A673 (cell line): ENCODE measurements around the gene AGRP. TPM values are rescaled to one million over a fixed set of nuclear protein-coding genes. Genes with fewer than 3 reads are reported as not detected.

Experiments
- BruUV-seq: library from RNA; stranded (reverse); fragments of 400-500 nt; replicated peaks from 2 replicates; lab custom pipeline; 2021; lab: Mats Ljungman, UMichigan
- CTCF ChIA-PET: fragments of 300-600 bp; sonication (Branson Sonifier 250); formaldehyde crosslinking; loops from one replicate; lab custom pipeline; 2022; ENCODE audit warnings: antibody characterized with exemption; lab: Charles Lee
- POLR2A ChIA-PET: fragments of 300-600 bp; sonication (Branson Sonifier 250); formaldehyde crosslinking; loops from one replicate; lab custom pipeline; 2022; ENCODE audit warnings: antibody characterized with exemption; ENCODE audit not compliant: low non-redundant PET; lab: Charles Lee
- DNase-seq: peaks from one replicate; pipeline ENCODE4 v3.0.0-alpha.2; 2015; ENCODE audit warnings: low spot score
- H3K27ac ChIP-seq: fragments of 200-600 bp; sonication (generic); 2 replicates; pipeline ENCODE4 v1.5.1; 2016; ENCODE audit warnings: mixed run types, low read depth, mild to moderate bottlenecking, mixed read lengths, antibody characterized with exemption, low read length; ENCODE audit not compliant: poor library complexity, severe bottlenecking
- H3K27me3 ChIP-seq: fragments of 200-600 bp; sonication (generic); replicated peaks from 2 replicates; pipeline ENCODE4 v1.6.1; 2017; ENCODE audit warnings: mixed run types, low read depth, mild to moderate bottlenecking, mixed read lengths, antibody characterized with exemption, low read length; ENCODE audit not compliant: insufficient read depth, poor library complexity
- H3K36me3 ChIP-seq: fragments of 200-600 bp; sonication (generic); 2 replicates; pipeline ENCODE4 v1.6.1; 2016; ENCODE audit warnings: mixed run types, mild to moderate bottlenecking, mixed read lengths, antibody characterized with exemption, low read length; ENCODE audit not compliant: insufficient read depth, poor library complexity, severe bottlenecking
- H3K4me1 ChIP-seq: fragments of 200-600 bp; sonication (generic); 2 replicates; pipeline ENCODE4 v1.6.1; 2017; ENCODE audit warnings: mixed run types, mild to moderate bottlenecking, mixed read lengths, antibody characterized with exemption, low read length; ENCODE audit not compliant: insufficient read depth, poor library complexity, severe bottlenecking
- H3K4me3 ChIP-seq: fragments of 200-600 bp; sonication (generic); 2 replicates; pipeline ENCODE4 v1.5.1; 2016; ENCODE audit warnings: low read depth, mixed run types, mild to moderate bottlenecking, mixed read lengths, low read length; ENCODE audit not compliant: poor library complexity, severe bottlenecking
- H3K9me3 ChIP-seq: fragments of 200-600 bp; sonication (generic); 2 replicates; pipeline ENCODE4 v1.6.1; 2016; ENCODE audit warnings: mixed run types, low read depth, mild to moderate bottlenecking, mixed read lengths, antibody characterized with exemption, low read length; ENCODE audit not compliant: poor library complexity, severe bottlenecking
- EZH2 ChIP-seq: fragments of 200-600 bp; sonication (generic); IDR thresholded peaks from 2 replicates; pipeline ENCODE4 v1.6.1; 2017; ENCODE audit warnings: borderline replicate concordance, low read depth, mild to moderate bottlenecking, mixed read lengths, antibody characterized with exemption, low read length; ENCODE audit not compliant: poor library complexity, severe bottlenecking
- intact Hi-C: fragments of 100-400 bp; cut with micrococcal nuclease; formaldehyde crosslinking; loops from one replicate; pipeline ENCODE4 v1.10.0; 2022; ENCODE audit not compliant: unreplicated experiment
- total RNA-seq: library from RNA; stranded (reverse); gene quantifications from 2 replicates; pipeline ENCODE4 v1.2.3, GENCODE V29; 2021
- TF ChIP-seq, protein P1 (sequence below): fragments of 300-800, 200-600 bp; sonication (generic); conservative IDR thresholded peaks from 2 replicates; pipeline ENCODE4 v1.5.1; 2017; ENCODE audit warnings: low read depth, mild to moderate bottlenecking, antibody characterized with exemption, low read length, moderate library complexity, mixed read lengths

The AGRP gene
- total RNA-seq, 1 experiment from 2014 or later = not detected

DNA sequence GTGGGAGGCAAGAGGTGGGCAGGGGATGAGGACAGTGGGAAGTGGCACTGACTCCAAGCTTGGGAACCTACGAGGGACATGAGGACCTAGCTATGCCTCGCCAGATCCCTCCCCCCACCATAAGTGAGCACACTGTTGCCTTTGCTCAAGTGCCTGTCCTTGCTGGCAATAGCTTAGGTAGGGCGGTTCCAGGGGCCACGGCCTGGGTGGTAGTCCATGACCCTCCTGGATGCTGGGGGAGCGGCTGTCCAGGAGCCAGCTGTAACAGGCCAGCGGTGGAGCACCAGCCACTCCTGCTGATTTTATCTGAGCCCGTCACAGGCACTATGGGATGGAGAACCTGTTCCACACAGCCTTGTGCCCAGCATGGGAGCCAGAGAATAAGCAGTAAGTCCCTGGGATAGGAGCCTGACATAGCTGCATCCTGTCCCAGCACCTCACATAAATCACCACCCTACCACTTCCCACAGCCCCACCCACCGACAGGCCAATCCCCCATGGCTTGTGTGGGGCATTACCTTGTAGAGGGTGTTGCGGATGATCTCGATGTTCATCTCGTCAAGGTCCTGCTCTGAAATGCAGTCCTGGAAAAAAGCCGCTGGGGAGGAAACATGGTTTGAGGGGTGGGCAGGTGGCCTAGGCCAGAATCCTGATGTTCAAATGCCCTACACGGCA is 40.6 kb downstream of the AGRP start:
- H3K27ac ChIP-seq = no peak overlapping the region
- intact Hi-C loops = no loop called here
- H3K9me3 ChIP-seq = no peaks in the 10 kb centered on the region
- no peak overlapping the region for H3K4me3 ChIP-seq
- POLR2A ChIA-PET = no interaction called here
- no peaks in the 10 kb centered on the region for H3K27me3 ChIP-seq
- no peak for TF ChIP-seq EZH2
- TF ChIP-seq, protein P1, sequence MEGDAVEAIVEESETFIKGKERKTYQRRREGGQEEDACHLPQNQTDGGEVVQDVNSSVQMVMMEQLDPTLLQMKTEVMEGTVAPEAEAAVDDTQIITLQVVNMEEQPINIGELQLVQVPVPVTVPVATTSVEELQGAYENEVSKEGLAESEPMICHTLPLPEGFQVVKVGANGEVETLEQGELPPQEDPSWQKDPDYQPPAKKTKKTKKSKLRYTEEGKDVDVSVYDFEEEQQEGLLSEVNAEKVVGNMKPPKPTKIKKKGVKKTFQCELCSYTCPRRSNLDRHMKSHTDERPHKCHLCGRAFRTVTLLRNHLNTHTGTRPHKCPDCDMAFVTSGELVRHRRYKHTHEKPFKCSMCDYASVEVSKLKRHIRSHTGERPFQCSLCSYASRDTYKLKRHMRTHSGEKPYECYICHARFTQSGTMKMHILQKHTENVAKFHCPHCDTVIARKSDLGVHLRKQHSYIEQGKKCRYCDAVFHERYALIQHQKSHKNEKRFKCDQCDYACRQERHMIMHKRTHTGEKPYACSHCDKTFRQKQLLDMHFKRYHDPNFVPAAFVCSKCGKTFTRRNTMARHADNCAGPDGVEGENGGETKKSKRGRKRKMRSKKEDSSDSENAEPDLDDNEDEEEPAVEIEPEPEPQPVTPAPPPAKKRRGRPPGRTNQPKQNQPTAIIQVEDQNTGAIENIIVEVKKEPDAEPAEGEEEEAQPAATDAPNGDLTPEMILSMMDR = no peak
- DNase-seq = no peak
- no peaks in the 10 kb centered on the region for H3K4me1 ChIP-seq
- no TSS peak for BruUV-seq
- CTCF ChIA-PET = interaction anchor here (1.4 kb wide), 1 partner anchor 14 kb away, joined by 3 read pairs; no protein-coding TSS in a partner anchor
- no peaks in the 10 kb centered on the region for H3K36me3 ChIP-seq

DNA sequence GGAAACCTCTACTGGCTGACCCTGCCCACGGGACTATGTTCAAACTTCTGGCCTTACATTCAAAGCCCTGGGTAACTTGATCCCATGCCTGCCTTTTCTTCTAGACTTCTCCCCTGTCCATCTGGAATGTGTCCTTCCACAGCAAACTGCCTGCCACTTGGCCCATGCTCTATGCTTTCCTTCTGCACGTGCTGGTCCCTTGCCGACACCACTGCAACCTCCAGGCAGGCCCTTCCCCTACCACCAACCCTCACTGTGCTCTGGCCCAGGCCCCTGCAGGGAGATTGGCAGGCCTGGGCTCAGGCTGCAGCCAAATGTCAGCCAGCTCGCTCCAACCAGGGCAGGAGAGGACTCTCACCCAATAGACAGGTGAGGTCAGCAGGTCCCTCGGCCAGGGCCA is 41.4 kb downstream of the AGRP start:
- no peaks in the 10 kb centered on the region for H3K4me1 ChIP-seq
- H3K27me3 ChIP-seq = no peaks in the 10 kb centered on the region
- intact Hi-C loops = no loop called here
- H3K9me3 ChIP-seq = no peaks in the 10 kb centered on the region
- DNase-seq = no peak
- H3K4me3 ChIP-seq = no peak overlapping the region
- H3K27ac ChIP-seq = no peak overlapping the region
- BruUV-seq = no TSS peak
- TF ChIP-seq EZH2 = no peak
- TF ChIP-seq, protein P1 = no peak
- CTCF ChIA-PET = interaction anchor here (1.4 kb wide), 1 partner anchor 14 kb away, joined by 3 read pairs; no protein-coding TSS in a partner anchor
- POLR2A ChIA-PET = no interaction called here
- H3K36me3 ChIP-seq = no peaks in the 10 kb centered on the region

DNA sequence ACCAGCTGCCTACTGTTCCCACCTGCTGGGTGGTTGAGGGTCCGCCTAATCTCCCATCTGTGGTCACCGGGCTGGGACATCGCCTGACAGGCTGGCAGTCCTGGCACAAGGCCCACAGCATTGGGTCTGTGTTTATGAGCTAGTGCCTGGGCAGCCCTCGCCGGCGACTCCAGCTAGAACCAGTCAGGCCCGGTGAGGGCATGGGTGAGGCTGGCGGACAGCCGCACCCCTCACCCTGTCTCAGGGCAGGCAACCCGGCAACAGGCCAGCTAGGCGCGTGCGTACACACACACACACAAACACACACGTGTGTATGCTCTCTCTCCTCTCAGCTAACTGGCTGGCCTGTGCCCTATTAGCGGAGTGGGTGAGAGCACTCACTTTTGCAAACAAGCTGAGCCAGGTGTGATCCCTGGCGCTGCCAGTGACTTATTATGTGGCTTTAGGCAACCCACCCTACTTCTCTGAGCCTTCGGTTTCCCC is 42.0 kb downstream of the AGRP start:
- ChIA-PET CTCF (interaction anchor here (1.4 kb wide), 1 partner anchor 15 kb away, joined by 3 read pairs; no protein-coding TSS in a partner anchor), POLR2A (no interaction called here)
- Histone ChIP-seq H3K27me3 (no peaks in the 10 kb centered on the region), H3K9me3 (no peaks in the 10 kb centered on the region), H3K4me3 (no peak overlapping the region), H3K27ac (no peak overlapping the region), H3K4me1 (no peaks in the 10 kb centered on the region), H3K36me3 (no peaks in the 10 kb centered on the region)
- TF ChIP-seq, protein P1 = no peak
- TF ChIP-seq EZH2 = no peak
- DNase-seq = no peak
- no TSS peak for BruUV-seq
- intact Hi-C loops = no loop called here
